HCT116 (cell line): ENCODE data around the gene KERA. TPM values are rescaled to one million over a fixed set of nuclear protein-coding genes. Genes with fewer than 3 reads are reported as not detected.

Experiments used
- ATAC-seq: fragments of 200-7000 bp; cut with Tn5 transposase; 2 replicates; pipeline ENCODE4 v1.9.1; 2020; ENCODE audit warnings: mild to moderate bottlenecking, moderate library complexity
- BruUV-seq: library from RNA; stranded (reverse); fragments of 400-500 nt; replicated peaks from 2 replicates; lab custom pipeline; 2021; lab: Mats Ljungman, UMichigan
- CTCF ChIA-PET: fragments of 300-600 bp; sonication (Branson Sonifier 250); formaldehyde crosslinking; loops from one replicate; lab custom pipeline; 2021; ENCODE audit warnings: antibody characterized with exemption; lab: Charles Lee
- POLR2A ChIA-PET: fragments of 300-600, 350-600 bp; sonication (Branson Sonifier 250); formaldehyde crosslinking; loops from one replicate; lab custom pipeline; 2021; ENCODE audit warnings: antibody characterized with exemption; lab: Charles Lee
- RAD21 ChIA-PET, 2 experiments: fragments of 300-600 bp; sonication (Branson Sonifier 250); formaldehyde crosslinking; loops; one replicate each; lab custom pipeline; 2023; ENCODE audit warnings: low total read pairs in 2 of 2; ENCODE audit not compliant: uncharacterized antibody in 2 of 2, unreplicated experiment in 2 of 2, low non-redundant PET in 1 of 2; lab: Charles Lee
- DNase-seq: peaks from one replicate; pipeline ENCODE4 v3.0.0-alpha.2; 2010; ENCODE audit warnings: low read depth, low spot score
- H2AFZ ChIP-seq: fragments of 200-600 bp; shearing (Covaris generic), sonication (generic); 2 replicates; pipeline ENCODE4 v1.6.1; 2017; ENCODE audit warnings: low read depth, mixed run types, mixed read lengths, antibody characterized with exemption, low read length; ENCODE audit not compliant: poor library complexity, severe bottlenecking
- H3K27ac ChIP-seq: 2 replicates; pipeline ENCODE4 v1.5.1; 2012; ENCODE audit warnings: low read depth, low read length
- H3K27me3 ChIP-seq: fragments of 200-600 bp; sonication (generic); 2 replicates; pipeline ENCODE4 v1.6.1; 2016; ENCODE audit warnings: mixed run types, low read length, mixed read lengths; ENCODE audit not compliant: insufficient read depth
- H3K36me3 ChIP-seq, 2 experiments: fragments of 200-500 bp in 1 of 2; fragments of 200-600 bp in 1 of 2; sonication (Bioruptor generic) in 1 of 2; sonication (generic) in 1 of 2; 2 replicates each; pipeline versions ENCODE4 v1.5.1 to v1.6.1; 2014 to 2016; ENCODE audit warnings: low read length in 2 of 2, inconsistent platforms in 1 of 2, mixed read lengths in 1 of 2, mixed run types in 1 of 2; ENCODE audit not compliant: insufficient read depth in 2 of 2, control insufficient read depth in 1 of 2
- H3K4me1 ChIP-seq, 2 experiments: fragments of 200-600 bp in 1 of 2; sonication (generic) in 1 of 2; 2 replicates each; pipeline versions ENCODE4 v1.5.1 to v1.6.1; 2012 to 2017; ENCODE audit warnings: low read length in 2 of 2, inconsistent platforms in 1 of 2, mild to moderate bottlenecking in 1 of 2, mixed read lengths in 1 of 2, mixed run types in 1 of 2, moderate library complexity in 1 of 2; ENCODE audit not compliant: insufficient read depth in 2 of 2, control insufficient read depth in 1 of 2
- H3K4me2 ChIP-seq: fragments of 200-600 bp; sonication (generic); 2 replicates; pipeline ENCODE4 v1.6.1; 2017; ENCODE audit warnings: mixed run types, low read length, mixed read lengths
- H3K4me3 ChIP-seq, 2 experiments: fragments of 200-600 bp in 1 of 2; sonication (generic) in 1 of 2; replicated peaks in 1 of 2; 2 replicates each; pipeline ENCODE4 v1.5.1; 2011 to 2016; ENCODE audit warnings: low read length in 2 of 2, control low read depth in 1 of 2, low read depth in 1 of 2, mild to moderate bottlenecking in 1 of 2, mixed read lengths in 1 of 2, mixed run types in 1 of 2
- H3K79me2 ChIP-seq: fragments of 200-600 bp; sonication (generic); 2 replicates; pipeline ENCODE4 v1.6.1; 2017; ENCODE audit warnings: mild to moderate bottlenecking, mixed run types, low read length, moderate library complexity, mixed read lengths; ENCODE audit not compliant: insufficient read depth
- H3K9ac ChIP-seq: fragments of 200-600 bp; sonication (generic); 2 replicates; pipeline ENCODE4 v1.6.1; 2016; ENCODE audit warnings: low read length, mixed read lengths
- H3K9me2 ChIP-seq: fragments of 200-600 bp; sonication (generic), shearing (Covaris generic); 2 replicates; pipeline ENCODE4 v1.6.1; 2017; ENCODE audit warnings: mixed run types, mild to moderate bottlenecking, moderate library complexity; ENCODE audit not compliant: insufficient read depth
- H3K9me3 ChIP-seq, 2 experiments: fragments of 200-500 bp in 1 of 2; fragments of 200-600 bp in 1 of 2; sonication (Bioruptor generic) in 1 of 2; sonication (generic) in 1 of 2; 2 replicates each; pipeline ENCODE4 v1.6.1; 2014 to 2017; ENCODE audit warnings: low read length in 2 of 2, mixed read lengths in 2 of 2, inconsistent platforms in 1 of 2, low read depth in 1 of 2, mild to moderate bottlenecking in 1 of 2, mixed run types in 1 of 2, moderate library complexity in 1 of 2; ENCODE audit not compliant: control insufficient read depth in 1 of 2, insufficient read depth in 1 of 2
- H4K20me1 ChIP-seq: fragments of 200-600 bp; sonication (generic), shearing (Covaris generic); 2 replicates; pipeline ENCODE4 v1.6.1; 2017; ENCODE audit warnings: mixed run types, mild to moderate bottlenecking, moderate library complexity; ENCODE audit not compliant: insufficient read depth
- CBX3 ChIP-seq: IDR thresholded peaks from 2 replicates; pipeline ENCODE4 v1.6.1; 2012; ENCODE audit warnings: low read depth
- EZH2 ChIP-seq: fragments of 200-600 bp; sonication (generic); IDR thresholded peaks from 2 replicates; pipeline ENCODE4 v1.6.1; 2017; ENCODE audit warnings: antibody characterized with exemption, mixed run types
- EZH2phosphoT487 ChIP-seq: fragments of 200-600 bp; IDR thresholded peaks from 2 replicates; pipeline ENCODE4 v1.6.1; 2018; ENCODE audit warnings: antibody characterized with exemption, borderline replicate concordance
- JUND ChIP-seq: IDR thresholded peaks from 2 replicates; pipeline ENCODE4 v1.6.1; 2012
- SIN3A ChIP-seq: IDR thresholded peaks from 2 replicates; pipeline ENCODE4 v1.6.1; 2012; ENCODE audit warnings: low read depth
- YY1 ChIP-seq: IDR thresholded peaks from 2 replicates; pipeline ENCODE4 v1.6.1; 2011; ENCODE audit warnings: low read length, low read depth, moderate library complexity, mild to moderate bottlenecking; ENCODE audit not compliant: insufficient replicate concordance; ENCODE audit errors: extremely low read depth
- ZBTB33 ChIP-seq: IDR thresholded peaks from 2 replicates; pipeline ENCODE4 v1.6.1; 2011; ENCODE audit warnings: mild to moderate bottlenecking, low read length, moderate library complexity; ENCODE audit not compliant: insufficient replicate concordance; ENCODE audit errors: extremely low read depth
- ZFX ChIP-seq: fragments of 450-650 bp; IDR thresholded peaks from 2 replicates; pipeline ENCODE4 v1.6.1; 2017
- ZNF274 ChIP-seq: fragments of 200-500 bp; sonication (Bioruptor generic); IDR thresholded peaks from 2 replicates; pipeline ENCODE4 v1.6.1; 2014; ENCODE audit warnings: mild to moderate bottlenecking, low read depth, low read length, inconsistent platforms
- intact Hi-C: fragments of 100-400 bp; cut with micrococcal nuclease; formaldehyde crosslinking; loops from 2 replicates; pipeline ENCODE4 v1.10.0; 2022
- total RNA-seq: library from RNA; stranded (reverse); gene quantifications from one replicate; pipeline ENCODE4 v1.2.1, GENCODE V29; 2021; ENCODE audit not compliant: unreplicated experiment
- TF ChIP-seq, protein P1 (sequence below), 3 experiments: fragments of 200-600 bp in 1 of 3; sonication (generic) in 1 of 3; IDR thresholded peaks in 2 of 3; conservative IDR thresholded peaks in 1 of 3; 2 replicates each; pipeline ENCODE4 v1.5.1; 2012 to 2017; ENCODE audit warnings: low read depth in 2 of 3, low read length in 2 of 3, antibody characterized with exemption in 1 of 3, borderline replicate concordance in 1 of 3, control low read depth in 1 of 3, mild to moderate bottlenecking in 1 of 3, mixed read lengths in 1 of 3, mixed run types in 1 of 3, moderate library complexity in 1 of 3; ENCODE audit not compliant: insufficient read depth in 1 of 3

Gene KERA
- total RNA-seq, 1 experiment from 2014 or later, result not detected

- TF ChIP-seq, protein P1, sequence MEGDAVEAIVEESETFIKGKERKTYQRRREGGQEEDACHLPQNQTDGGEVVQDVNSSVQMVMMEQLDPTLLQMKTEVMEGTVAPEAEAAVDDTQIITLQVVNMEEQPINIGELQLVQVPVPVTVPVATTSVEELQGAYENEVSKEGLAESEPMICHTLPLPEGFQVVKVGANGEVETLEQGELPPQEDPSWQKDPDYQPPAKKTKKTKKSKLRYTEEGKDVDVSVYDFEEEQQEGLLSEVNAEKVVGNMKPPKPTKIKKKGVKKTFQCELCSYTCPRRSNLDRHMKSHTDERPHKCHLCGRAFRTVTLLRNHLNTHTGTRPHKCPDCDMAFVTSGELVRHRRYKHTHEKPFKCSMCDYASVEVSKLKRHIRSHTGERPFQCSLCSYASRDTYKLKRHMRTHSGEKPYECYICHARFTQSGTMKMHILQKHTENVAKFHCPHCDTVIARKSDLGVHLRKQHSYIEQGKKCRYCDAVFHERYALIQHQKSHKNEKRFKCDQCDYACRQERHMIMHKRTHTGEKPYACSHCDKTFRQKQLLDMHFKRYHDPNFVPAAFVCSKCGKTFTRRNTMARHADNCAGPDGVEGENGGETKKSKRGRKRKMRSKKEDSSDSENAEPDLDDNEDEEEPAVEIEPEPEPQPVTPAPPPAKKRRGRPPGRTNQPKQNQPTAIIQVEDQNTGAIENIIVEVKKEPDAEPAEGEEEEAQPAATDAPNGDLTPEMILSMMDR (IDR thresholded peaks at IDR 0.05 in 2 of 3, conservative IDR thresholded peaks at IDR 0.05 in 1 of 3; ENCODE audit: borderline replicate concordance in 1 of 3, insufficient read depth in 1 of 3, low read depth in 2 of 3, low read length in 2 of 3), result no peak
- TF ChIP-seq EZH2phosphoT487, result no peak
- TF ChIP-seq YY1, result no peak
- TF ChIP-seq ZNF274, result no peak
- TF ChIP-seq, all 23 proteins: peak for 0
These were observed 38.4 kb downstream of the KERA start (continued) for GRCh38 chr12:91019455-91019854.

GRCh38 chr12:91017511-91018263, 40.1 kb downstream of the KERA start:
- Histone ChIP-seq H3K4me2 (no peak overlapping the region), H3K9ac (no peak overlapping the region), H3K4me1 (no peaks in the 10 kb centered on the region), H3K36me3 (no peaks in the 10 kb centered on the region), H3K9me3 (no peaks in the 10 kb centered on the region), H2AFZ (no peak overlapping the region), H4K20me1 (no peaks in the 10 kb centered on the region), H3K4me3 (no peak overlapping the region), H3K27ac (no peak overlapping the region), H3K9me2 (peaks cover 2% of the 10 kb centered on the region; the same call in 1 of the 2 replicates), H3K27me3 (no peaks in the 10 kb centered on the region), H3K79me2 (no peaks in the 10 kb centered on the region)
- RAD21 ChIA-PET, result no interaction called here
- intact Hi-C loops, result no loop called here
- POLR2A ChIA-PET, result no interaction called here
- CTCF ChIA-PET, result no interaction called here
- ATAC-seq (no peak), DNase-seq (no peak)
- no TSS peak for BruUV-seq
- TF ChIP-seq CBX3 (no peak), SIN3A (no peak), ZFX (no peak), ZBTB33 (no peak), EZH2 (no peak), JUND (no peak)
- TF ChIP-seq, protein P1 (IDR thresholded peaks at IDR 0.05 in 2 of 3, conservative IDR thresholded peaks at IDR 0.05 in 1 of 3; ENCODE audit: borderline replicate concordance in 1 of 3, insufficient read depth in 1 of 3, low read depth in 2 of 3, low read length in 2 of 3), result no peak
